Neuron (in vitro differentiated cells): Measurements from ENCODE around the gene CPA2.
A peak's percentile ranks its signal among the peaks of the same experiment; 100 is the strongest.

Experiments
- H2AFZ ChIP-seq: one replicate; pipeline ENCODE4 v1.6.1; 2013; ENCODE audit warnings: low read depth, mild to moderate bottlenecking, inconsistent platforms, low read length, moderate library complexity
- H3K27me3 ChIP-seq: one replicate; pipeline ENCODE4 v1.6.1; 2013; ENCODE audit warnings: low read length; ENCODE audit not compliant: insufficient read depth
- H3K36me3 ChIP-seq: one replicate; pipeline ENCODE4 v1.6.1; 2013; ENCODE audit warnings: low read length; ENCODE audit not compliant: insufficient read depth
- H3K4me1 ChIP-seq: one replicate; pipeline ENCODE4 v1.6.1; 2013; ENCODE audit warnings: low read length; ENCODE audit not compliant: insufficient read depth
- H3K4me3 ChIP-seq: 2 replicates; pipeline ENCODE4 v1.5.1; 2013; ENCODE audit warnings: mild to moderate bottlenecking, low read length, moderate library complexity
- H3K9me3 ChIP-seq: one replicate; pipeline ENCODE4 v1.6.1; 2013; ENCODE audit warnings: low read length

The CPA2 gene

DNA sequence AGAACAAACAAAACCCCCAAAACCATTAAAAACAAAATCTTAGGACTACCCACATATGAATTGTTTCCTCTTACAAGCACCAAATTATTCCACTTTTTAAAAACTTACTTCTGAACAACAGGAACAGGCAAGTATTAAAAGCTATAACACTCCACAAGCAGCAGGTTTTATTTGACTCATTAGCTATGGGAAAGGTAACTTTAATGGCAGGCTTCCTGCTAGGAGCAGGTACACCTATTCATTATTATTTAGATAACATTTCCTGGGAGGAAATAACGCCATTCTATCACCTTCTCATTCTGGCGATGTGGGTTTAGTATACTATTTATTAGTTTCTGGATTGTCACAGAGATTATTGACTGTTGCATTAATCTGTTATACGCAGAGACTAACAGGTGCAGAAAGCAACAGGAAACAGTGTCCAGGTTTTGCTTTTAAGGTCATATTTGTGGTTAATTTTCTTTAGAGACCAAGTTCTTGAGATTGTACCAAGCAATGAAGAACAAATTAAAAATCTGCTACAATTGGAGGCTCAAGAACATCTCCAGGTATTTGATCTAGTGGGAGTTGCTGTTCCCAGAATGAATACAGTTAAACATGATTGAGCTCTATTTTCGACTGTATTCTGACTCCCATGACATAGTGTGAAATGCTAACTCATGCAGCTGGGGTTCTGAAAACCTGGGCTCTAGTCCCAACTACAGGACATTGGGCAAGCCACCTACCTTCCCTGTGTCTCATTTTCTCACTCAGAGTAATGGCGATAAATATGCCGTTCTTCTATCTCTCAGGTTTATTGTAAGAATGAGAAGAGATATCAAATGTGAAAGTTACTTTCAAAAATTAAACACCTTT is 2.0 kb downstream of the CPA2 start:
- no peaks in the 10 kb centered on the region for H3K9me3 ChIP-seq
- peaks cover 13% of the 10 kb centered on the region for H3K4me1 ChIP-seq
- H3K4me3 ChIP-seq = no peak overlapping the region
- no peak overlapping the region for H2AFZ ChIP-seq
- H3K27me3 ChIP-seq = no peaks in the 10 kb centered on the region
- no peaks in the 10 kb centered on the region for H3K36me3 ChIP-seq

- Histone ChIP-seq H3K36me3 (no peaks in the 10 kb centered on the region), H3K4me3 (no peak overlapping the region), H3K27me3 (no peaks in the 10 kb centered on the region)
These were observed 2.6 kb downstream of the CPA2 start for GRCh38 chr7:130269318-130269694.

GRCh38 chr7:130270947-130271800 is 4.5 kb downstream of the CPA2 start:
- no peak overlapping the region for H2AFZ ChIP-seq
- H3K27me3 ChIP-seq = no peaks in the 10 kb centered on the region
- H3K4me3 ChIP-seq = no peak overlapping the region
- no peaks in the 10 kb centered on the region for H3K9me3 ChIP-seq
- H3K36me3 ChIP-seq = no peaks in the 10 kb centered on the region
- peaks cover 28% of the 10 kb centered on the region for H3K4me1 ChIP-seq

More at GRCh38 chr7:130269318-130269694, 2.6 kb downstream of the CPA2 start:
- Histone ChIP-seq H3K9me3 (no peaks in the 10 kb centered on the region), H3K4me1 (peaks cover 19% of the 10 kb centered on the region), H2AFZ (no peak overlapping the region)

DNA sequence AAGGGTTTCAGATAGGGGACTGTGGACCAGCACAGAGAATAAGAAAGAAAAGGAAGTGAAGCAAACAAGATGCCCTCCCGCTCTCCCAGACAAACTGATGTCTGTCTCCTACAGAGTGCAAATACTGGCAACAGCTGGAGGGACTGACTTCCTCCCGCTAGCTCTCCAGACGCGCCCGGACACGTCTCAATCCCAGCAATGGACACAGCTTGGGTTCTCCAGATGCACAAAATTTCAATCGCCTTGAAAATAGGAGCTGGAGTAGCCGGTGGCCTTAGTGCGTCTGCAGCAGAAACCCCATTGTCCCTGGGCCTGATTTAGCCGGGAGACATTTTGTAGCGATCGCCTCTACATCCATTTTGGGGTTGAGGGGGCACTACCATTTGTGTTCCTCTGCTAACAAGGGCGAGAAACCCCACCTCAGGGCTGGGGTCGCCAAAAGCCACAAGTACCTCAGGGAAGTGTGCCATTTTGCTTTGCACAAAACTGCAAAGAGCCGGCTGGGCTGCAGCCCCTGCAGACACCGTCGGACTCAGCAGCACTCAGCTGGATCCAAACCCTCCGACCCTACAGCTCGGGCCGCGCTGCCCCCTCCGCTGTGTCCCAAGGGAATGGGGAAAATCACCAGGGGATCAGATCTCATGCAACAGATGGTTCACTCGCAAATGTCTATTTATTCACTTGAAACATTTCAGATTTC is 5.9 kb downstream of the CPA2 start:
- peak overlapping the region; percentile 9 for H3K4me3 ChIP-seq
- H3K4me1 ChIP-seq = peaks cover 28% of the 10 kb centered on the region
- peaks cover 1% of the 10 kb centered on the region for H3K9me3 ChIP-seq
- H2AFZ ChIP-seq = no peak overlapping the region
- no peaks in the 10 kb centered on the region for H3K27me3 ChIP-seq
- no peaks in the 10 kb centered on the region for H3K36me3 ChIP-seq

DNA sequence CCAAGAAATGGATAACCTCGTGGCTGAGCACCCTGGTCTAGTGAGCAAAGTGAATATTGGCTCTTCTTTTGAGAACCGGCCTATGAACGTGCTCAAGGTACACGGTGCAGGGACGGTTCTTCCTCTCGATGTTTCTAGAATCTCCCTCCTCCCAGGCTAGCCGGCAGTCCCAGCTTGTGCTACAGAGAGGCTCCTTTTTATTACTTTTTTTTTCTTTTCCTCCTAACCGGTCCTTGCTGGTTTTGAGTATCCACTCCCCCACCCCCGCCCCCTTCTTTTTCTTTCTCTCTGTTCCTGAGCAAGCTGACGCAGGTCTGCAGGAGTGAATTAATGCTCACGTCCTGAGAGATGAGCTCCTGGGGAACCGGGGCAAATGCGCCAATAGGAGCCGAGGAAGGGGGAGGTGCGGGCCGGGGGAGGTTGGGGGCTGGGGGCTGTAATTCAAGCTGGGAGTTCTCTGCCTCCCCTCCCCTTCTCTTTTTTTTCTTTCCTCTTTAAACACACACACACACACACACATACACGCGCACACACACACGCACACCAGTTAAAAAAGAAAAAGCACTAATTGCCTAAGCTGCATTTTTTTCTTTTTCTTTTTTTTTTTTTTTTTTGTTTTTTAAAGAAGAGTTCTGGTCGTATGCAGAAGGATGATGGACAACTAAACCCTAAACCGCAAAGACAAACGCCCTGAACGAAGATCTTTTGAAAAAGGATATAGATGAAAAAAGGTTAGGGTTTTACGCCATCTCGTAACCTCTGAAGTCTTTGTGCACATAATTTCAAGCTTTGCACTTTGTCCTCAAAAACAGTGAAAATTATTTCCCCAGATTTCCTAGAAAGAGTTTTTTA is 6.6 kb downstream of the CPA2 start:
- Histone ChIP-seq H2AFZ (peak overlapping the region; percentile 21), H3K27me3 (no peaks in the 10 kb centered on the region), H3K9me3 (peaks cover 1% of the 10 kb centered on the region), H3K4me3 (peak overlapping the region; percentile 20), H3K4me1 (peaks cover 28% of the 10 kb centered on the region), H3K36me3 (no peaks in the 10 kb centered on the region)

GRCh38 chr7:130273933-130274255 is 7.2 kb downstream of the CPA2 start:
- Histone ChIP-seq H2AFZ (peak overlapping the region; percentile 21), H3K9me3 (peaks cover 1% of the 10 kb centered on the region), H3K27me3 (no peaks in the 10 kb centered on the region), H3K4me3 (peak overlapping the region; percentile 20), H3K36me3 (no peaks in the 10 kb centered on the region), H3K4me1 (peaks cover 28% of the 10 kb centered on the region)

GRCh38 chr7:130274296-130274695 is 7.6 kb downstream of the CPA2 start:
- peaks cover 1% of the 10 kb centered on the region for H3K9me3 ChIP-seq
- peak overlapping the region; percentile 21 for H2AFZ ChIP-seq
- H3K4me1 ChIP-seq = peaks cover 28% of the 10 kb centered on the region
- H3K27me3 ChIP-seq = no peaks in the 10 kb centered on the region
- H3K36me3 ChIP-seq = no peaks in the 10 kb centered on the region
- H3K4me3 ChIP-seq = peak overlapping the region; percentile 20

- H3K36me3 ChIP-seq = no peaks in the 10 kb centered on the region
- peaks cover 1% of the 10 kb centered on the region for H3K9me3 ChIP-seq
These were observed 8.4 kb downstream of the CPA2 start for GRCh38 chr7:130274983-130275591.

GRCh38 chr7:130275826-130276297 is 9.2 kb downstream of the CPA2 start:
- no peak overlapping the region for H2AFZ ChIP-seq
- no peaks in the 10 kb centered on the region for H3K27me3 ChIP-seq
- peaks cover 1% of the 10 kb centered on the region for H3K9me3 ChIP-seq
- no peak overlapping the region for H3K4me3 ChIP-seq
- no peaks in the 10 kb centered on the region for H3K36me3 ChIP-seq
- H3K4me1 ChIP-seq = peaks cover 28% of the 10 kb centered on the region

More at GRCh38 chr7:130274983-130275591, 8.4 kb downstream of the CPA2 start:
- Histone ChIP-seq H3K27me3 (no peaks in the 10 kb centered on the region), H3K4me1 (peaks cover 28% of the 10 kb centered on the region), H3K4me3 (no peak overlapping the region), H2AFZ (no peak overlapping the region)

- Histone ChIP-seq H2AFZ (no peak overlapping the region), H3K27me3 (no peaks in the 10 kb centered on the region), H3K4me1 (peaks cover 26% of the 10 kb centered on the region), H3K9me3 (peaks cover 1% of the 10 kb centered on the region), H3K4me3 (no peak overlapping the region), H3K36me3 (no peaks in the 10 kb centered on the region)
These were observed 10.4 kb downstream of the CPA2 start for GRCh38 chr7:130276796-130277762.
